GM21825 (cell line): ENCODE results near the gene PDE3B.
"Not testable (repeated sequence)": the region's sequence is repeated elsewhere in the genome, so short reads cannot be mapped to it uniquely, and the experiment has no call there.

Source experiments
- ATAC-seq: cut with Tn5 transposase; IDR thresholded peaks from one replicate; pipeline ENCODE4 v1.9.1; 2021; ENCODE audit warnings: mild to moderate bottlenecking, moderate library complexity; ENCODE audit not compliant: unreplicated experiment

The PDE3B gene

DNA sequence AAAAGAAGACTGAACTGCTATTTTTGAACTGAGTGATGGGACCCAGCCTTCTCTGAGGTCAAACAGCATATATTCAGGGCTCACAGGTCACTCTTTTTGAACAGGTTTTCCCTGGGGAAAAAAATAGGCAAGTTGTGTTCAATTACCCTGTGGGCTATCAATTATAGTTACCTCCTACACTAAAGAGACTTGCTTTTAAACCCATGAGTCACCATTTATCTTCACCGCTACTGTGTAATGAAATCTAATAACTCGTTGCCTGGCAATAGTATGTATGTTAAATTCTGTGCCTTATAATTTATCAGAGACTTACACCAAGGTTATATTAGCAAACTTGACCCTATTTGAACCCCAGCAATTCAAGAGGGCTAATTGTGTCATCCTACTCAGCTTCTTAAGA is 149.9 kb downstream of the PDE3B start:
- ATAC-seq, result no peak

DNA sequence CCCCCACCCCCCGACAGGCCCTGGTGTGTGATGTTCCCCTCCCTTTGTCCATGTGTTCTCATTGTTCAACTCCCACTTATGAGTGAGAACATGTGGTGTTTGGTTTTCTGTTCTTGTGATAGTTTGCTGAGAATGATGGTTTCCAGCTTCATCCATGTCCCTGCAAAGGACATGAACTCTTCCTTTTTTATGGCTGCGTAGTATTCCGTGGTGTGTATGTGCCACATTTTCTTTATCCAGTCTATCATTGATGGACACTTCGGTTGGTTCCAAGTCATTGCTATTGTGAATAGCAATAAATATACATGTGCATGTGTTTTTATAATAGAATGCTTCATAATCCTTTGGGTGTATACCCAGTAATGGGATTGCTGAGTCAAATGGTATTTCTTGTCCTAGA is 152.4 kb downstream of the PDE3B start:
- ATAC-seq, result not testable (repeated sequence)

DNA sequence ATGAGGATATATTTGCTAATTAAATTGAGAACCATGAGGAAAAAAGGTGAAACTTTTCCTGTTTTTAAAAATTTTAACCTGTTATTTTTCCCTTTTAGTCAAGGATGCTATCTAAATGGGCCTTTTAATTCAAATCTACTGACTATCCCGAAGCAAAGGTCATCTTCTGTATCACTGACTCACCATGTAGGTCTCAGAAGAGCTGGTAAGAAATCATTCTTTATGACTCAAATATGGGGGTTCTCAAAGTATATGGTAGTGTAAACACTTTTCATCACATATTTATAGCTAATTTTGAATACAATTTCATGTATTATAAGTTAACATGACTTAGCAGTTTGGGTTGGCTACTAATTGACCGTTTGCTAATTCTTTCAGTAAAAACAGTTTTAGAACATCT is 160.2 kb downstream of the PDE3B start:
- ATAC-seq, result no peak

DNA sequence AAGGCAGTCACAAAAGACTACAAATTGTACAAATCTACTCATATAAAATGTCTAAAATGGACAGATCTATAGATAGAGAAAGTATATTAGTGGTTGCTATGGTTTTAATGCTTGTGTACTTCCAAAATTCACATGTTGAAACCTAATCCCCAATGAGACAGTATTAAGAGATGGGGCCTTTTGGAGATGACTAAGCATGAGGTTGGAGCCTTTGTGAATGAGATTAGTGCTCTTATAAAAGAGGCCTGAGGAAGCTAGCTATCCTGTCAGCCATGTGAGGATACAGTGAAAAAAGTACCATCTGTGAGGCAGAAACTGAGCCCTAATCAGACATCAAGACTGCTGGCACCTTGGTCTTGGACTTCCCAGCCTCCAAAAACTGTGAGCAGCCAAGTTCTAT is 165.9 kb downstream of the PDE3B start:
- no peak for ATAC-seq

DNA sequence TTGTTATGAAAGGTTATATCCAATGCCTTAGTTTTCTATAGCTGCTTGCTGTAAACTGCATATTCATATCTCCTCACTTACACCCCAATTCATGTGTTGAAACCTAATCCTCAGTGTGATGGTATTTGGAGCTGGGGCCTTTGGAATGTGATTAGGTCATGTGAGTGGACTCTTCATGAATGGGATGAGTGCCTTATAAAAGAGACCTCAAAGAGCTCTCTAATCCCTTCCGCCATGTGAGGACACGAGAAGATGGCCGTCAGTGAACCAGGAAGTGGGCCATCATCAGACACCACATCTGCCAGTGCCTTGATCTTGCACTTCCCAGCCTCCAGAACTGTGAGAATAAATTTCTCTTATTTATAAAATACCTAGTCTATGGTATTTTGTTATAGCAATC is 169.2 kb downstream of the PDE3B start:
- ATAC-seq, result no peak

DNA sequence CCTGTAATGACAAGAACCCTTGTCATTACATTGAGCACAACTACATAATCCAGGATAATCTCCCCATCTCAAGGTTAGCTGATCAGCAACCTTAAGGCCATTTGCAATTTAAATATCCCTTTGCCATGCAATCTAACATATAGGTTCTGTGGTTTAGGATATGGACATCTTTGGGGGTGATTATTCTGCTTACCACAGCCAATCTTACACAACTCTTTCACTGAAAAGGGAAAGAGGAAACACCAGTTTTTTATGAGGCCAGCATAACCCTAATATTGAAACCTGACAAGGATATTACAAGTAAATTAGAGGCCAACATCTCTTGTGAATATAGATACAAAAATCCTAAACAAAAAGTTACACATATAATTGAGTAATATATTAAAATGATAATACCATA is 169.9 kb downstream of the PDE3B start:
- ATAC-seq, result no peak

DNA sequence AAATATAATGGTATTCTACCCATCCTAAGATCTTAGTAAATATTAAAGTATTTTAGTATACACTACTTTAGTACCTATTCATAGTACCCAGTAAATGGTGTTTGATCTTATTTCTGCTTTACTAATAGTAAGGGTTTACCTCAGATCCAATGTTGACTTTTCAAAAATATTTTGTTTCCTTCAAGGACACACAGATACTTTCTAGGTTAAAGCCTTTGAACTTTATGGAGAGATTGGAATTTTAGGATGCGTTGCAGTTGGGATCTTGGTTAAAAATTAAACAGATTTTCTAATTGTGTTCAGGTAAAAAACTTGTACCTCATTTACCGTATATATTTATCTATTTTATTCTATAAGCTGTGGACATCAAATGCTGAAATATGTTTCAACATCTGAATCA is 175.2 kb downstream of the PDE3B start:
- ATAC-seq, result no peak

DNA sequence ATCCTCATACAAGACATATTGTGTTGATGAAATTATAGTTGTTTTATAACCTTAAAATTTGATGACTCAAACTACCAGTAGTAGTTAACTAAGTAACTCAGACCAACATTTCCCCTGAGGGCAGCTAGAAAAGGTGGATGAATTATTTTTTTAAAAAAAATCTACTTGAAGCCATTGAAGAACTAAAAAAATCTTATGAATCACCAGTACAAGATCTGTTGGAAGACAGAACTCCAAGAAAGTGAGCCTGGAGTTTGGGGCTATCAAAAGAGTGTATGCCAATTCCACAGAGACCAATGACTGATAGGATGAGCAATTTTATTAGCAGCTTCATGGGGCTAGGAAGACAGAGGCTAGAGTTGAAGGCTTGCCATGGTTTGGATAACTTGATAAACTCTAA is 176.0 kb downstream of the PDE3B start:
- no peak for ATAC-seq

DNA sequence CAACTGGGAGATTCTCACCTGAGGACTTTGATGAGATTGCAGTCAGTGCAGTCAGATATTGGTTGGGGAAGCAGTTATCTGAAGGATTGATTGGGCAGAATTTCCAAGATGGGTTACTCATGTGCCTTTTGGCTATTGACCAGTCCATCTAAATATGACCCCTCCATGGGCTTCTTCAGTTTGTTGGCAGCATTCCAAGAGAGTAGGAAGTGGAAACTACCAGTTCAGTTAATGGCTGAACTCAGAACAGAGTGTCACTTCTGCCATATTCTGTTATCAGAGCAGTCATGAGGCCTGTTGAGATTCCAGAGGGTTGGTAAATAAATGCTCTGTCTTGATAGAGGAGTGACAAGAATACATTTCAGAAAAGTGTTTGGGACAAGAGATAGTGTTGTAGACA is 177.4 kb downstream of the PDE3B start:
- no peak for ATAC-seq

DNA sequence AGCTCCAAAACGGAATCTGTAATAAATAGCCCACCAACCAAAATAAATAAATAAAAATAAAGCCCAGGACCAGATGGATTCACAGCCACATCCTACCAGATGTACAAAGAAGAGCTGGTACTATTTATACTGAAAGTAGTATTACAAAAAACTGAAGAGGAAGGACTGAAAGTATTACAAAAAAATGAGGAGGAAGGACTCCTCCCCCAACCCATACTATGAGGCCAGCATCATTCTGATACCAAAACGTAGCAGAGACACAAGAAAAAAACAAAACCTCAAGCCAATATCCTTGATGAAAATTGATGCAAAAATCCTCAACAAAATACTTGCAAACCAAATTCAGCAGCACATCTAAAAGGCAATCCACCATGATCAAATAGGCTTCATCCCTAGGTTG is 183.0 kb downstream of the PDE3B start:
- ATAC-seq, result no peak

DNA sequence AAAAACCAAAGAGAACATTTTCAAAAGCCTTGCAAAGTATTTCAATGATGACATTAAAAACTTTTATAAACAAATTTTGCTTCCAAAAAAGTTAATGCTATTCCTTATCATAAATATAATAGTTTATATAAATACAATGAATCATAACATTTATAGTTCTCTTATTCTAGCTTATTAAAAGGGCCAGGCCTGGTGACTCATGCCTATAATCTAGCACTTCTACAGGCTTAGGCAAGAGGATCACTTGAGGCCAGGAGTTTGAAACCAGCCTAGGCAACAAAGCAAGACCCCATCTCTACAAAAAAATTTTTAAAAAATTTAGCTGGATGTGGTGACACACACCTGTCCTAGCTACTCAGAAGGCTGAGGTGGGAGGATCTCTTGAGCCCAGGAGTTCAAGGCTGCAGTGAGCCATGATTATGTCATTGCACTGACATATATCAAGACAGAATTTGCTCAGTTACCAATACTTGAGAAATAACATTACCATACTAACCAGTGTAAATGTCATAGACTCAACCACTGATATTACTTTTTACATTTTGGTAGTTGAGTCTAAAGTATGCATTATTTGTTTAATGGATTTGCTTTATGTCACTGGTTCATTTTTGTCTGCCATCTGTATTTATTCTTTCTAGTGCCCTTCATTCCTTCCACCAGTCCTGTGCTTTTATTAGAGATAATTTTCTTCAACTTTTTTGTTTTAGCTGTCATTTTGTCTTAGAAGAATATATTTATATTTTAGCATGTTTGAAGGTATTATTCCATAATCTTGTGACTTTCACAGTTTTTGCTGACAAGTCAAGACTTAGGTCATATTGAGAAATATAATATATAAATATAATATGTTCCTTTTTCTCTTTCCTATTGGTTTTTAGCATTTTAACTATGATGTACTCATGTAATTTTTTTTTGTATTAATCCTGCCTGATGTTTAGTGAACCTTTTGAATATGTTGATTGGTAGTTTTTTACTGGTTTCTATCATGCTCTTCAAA is 192.2 kb downstream of the PDE3B start:
- ATAC-seq, result no peak

DNA sequence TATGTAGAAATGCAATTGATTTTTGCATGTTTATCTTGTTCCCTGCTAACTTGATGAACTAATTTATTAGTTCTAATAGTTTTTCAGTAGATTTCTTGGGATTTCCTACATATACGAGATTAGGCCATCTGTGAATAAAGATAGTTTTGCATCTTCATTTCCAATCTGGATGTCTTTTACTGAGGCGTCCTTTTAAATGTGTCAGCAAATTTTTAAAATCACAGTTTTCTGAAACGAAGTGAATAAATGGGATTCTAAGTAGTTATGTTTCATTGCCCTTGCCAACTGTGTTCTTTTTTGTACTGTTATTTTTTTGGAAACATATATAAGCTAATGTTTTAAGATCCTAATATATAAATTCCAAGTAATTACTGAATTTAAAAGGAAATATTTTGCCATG is 198.4 kb downstream of the PDE3B start:
- no peak for ATAC-seq

DNA sequence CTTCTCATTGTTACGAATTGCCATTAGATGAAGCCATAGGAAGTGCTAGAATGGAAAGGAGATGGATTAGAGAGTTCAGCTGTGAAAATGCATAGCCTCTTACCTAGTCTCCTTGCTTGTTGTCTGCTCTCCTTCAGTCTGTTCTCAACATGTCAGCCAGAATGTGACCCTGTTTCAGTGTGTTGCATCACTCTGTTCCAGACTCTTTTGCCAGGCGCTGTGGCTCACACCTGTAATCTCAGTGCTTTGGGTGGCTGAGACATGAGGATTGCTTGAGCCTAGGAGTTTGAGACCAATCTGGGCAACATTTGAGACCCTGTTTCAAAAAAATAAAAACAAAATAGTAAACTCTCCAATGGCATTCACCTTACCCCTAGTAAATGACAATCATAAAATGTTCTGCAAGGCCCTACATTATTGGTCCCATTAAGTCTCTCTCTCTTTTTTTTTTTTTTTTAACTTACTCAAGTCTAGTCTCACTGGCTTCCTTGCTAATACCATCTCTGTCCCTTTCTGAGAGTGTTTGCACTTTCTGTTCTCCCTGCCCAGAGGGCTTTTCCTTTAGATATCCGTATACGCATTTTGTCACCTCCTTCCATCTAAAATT is 209.1 kb downstream of the PDE3B start:
- ATAC-seq, result no peak

DNA sequence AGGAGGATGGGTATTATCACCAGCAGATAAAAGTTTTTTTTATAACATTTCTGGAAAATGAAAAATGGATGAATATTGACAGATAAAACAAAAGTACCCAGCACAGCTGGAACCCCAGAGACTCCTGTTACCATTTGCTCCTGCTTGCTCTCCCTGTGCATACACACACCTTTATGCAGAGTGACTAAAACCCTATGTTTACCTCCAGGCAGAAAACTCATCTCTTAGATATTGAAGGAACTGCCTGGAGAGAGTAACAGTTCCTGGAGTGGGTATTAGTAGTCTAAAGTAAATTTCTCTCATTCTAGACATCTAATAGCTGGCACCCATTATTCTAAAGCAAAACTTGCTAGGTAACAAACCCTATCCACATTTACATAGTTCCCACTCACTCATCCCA is 210.5 kb downstream of the PDE3B start:
- no peak for ATAC-seq

DNA sequence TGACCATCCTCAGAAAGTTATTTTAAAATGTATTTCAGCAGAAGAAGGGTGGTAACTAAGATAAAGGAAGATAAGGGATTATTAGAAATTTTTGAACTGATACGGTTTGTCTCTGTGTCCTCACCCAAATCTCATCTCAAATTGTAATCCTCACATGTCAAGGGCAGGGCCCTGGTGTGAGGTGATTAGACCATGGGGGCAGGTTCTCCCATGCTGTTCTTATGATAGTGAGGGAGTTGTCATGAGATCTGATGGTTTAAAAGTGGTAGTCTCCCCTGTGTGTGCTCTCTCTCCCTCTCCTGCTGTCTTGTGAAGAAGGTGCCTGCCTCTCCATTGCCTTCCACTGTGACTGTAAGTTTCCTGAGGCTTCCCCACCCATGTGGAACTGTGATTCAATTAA is 212.3 kb downstream of the PDE3B start:
- no peak for ATAC-seq

DNA sequence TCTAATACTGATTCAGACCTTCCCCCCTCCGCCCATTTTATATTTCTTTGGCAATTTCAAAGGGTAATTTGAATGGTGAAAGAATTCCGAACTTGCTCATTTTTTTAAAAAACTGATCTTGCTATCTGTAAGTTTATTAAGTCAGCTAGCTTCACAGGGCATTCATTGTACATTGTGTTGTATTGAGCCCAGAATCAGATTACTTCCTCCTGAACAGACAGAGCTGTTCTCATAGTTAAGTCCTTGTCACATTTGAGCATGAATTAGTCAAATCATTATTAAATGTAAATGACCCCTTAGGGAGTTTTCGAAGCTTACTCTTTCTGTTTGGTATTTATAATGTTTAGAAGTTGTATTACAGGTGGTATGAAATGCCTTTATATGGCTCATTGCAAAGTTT is 214.0 kb downstream of the PDE3B start:
- no peak for ATAC-seq

DNA sequence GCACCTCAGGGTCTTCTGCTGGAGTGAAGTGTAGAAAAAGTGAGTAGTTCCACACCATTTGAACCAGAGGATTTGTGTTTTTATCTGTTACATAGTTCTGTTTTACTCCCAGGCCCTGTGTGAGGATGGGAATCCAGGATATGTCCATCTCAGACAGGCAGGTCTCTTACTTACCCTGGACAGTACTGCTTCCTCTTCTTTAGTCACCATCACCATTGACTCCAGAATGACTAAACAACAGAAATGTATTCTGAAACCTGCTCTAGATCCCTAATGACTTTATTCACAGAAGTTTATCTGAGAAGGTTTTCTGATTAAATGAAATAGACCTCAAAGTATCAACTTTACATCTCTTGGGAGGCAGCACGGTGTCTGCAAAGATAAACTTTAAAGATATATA is 214.8 kb downstream of the PDE3B start:
- ATAC-seq, result no peak

DNA sequence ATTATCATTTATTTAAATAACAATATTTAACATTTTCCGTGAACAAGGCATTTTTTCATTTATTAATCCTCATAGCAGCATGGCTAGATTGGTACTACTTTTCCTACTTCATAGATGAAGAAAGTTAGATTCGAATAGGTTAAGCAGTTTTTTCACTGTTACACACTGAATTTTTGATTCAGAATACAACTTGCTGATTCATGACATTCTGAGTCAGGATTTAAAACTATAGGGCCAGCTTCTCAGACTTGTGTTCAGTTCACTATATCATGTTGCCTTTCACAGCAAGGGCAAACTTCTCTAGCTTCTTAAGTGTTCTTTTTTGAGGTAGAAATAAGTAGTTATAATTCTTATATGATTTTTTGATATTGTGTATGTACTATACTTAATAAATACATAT is 216.9 kb downstream of the PDE3B start:
- no peak for ATAC-seq

DNA sequence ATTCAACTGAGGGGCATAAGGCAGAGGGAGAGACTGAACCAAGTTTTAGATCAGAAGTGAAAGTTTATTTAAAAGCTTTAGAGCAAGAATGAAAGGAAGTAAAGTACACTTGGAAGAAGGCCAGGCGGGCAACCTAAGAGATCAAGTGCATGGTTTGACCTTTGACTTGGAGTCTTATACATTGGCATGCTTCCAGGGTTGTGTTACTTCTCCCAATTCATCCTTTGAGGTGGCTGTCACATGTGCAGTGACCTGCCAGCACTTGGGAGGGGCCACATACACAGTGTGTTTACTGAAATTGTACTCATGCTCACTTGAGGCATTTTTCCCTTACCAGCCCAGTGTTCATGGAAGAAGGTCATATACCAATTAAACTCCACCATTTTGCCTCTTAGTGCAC is 218.1 kb downstream of the PDE3B start:
- ATAC-seq, result no peak

DNA sequence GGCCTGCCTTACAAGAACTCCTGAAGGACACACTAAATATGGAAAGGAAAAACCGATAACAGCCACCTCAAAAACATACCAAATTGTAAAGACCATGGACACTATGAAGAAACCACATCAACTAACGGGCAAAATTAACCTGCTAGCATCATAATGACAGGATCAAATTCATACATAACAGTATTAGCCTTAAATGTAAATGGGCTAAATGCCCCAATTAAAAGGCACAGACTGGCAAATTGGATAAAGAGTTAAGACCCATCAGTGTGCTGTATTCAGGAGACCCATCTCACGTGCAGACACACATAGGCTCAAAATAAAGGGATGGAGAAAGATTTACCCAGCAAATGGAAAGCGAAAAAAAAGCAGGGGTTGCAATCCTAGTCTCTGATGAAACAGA is 220.2 kb downstream of the PDE3B start:
- ATAC-seq, result not testable (repeated sequence)

DNA sequence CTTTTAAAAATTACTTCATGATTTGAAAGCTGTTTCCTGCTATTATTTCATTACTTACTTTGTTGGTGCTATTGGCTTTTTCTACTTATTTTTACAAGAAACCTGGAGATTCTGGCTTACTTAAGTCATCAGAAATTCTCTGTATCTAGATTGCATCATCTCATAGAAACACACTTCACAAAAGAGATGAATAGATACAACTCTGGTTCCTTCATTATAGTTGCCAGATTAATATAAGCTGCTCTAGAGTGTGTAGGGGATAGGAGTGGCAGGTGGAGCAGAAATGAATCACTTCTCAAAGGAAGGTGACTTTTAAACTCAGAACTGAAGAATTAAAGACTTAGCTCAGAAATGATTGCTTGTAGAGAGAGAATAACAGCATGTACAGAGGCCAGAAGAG is 228.4 kb downstream of the PDE3B start:
- no peak for ATAC-seq

DNA sequence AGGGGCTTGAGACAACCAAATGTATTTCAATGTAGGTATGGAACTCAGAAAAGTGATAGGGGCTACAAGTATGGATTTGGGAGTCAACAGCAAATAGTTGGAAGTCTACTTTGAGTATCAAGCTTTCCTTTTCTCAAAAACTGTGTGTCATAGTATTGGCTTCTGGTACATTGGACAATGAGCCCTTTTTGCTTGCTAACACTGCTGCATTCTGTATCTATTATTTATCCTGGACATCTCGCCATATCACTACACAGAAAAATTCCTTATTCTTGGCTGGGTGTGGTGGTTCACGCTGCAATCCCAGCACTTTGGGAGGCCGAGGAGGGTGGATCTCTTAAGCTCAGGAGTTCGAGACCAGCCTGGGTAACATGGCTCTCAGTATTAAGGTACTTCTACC is 230.0 kb downstream of the PDE3B start:
- ATAC-seq, result no peak
